Muscle of leg (tissue), 11 donors: ENCODE measurements around the gene KIFC1. TPM values are rescaled to one million over a fixed set of nuclear protein-coding genes. Genes with fewer than 3 reads are reported as not detected.
A peak's percentile ranks its signal among the peaks of the same experiment; 100 is the strongest.

Experiments used
- DNase-seq: peaks from one replicate; pipeline ENCODE4 v3.0.0; 2013
- H3K27ac ChIP-seq: one replicate; pipeline ENCODE4 v1.5.1; 2013; ENCODE audit warnings: mild to moderate bottlenecking, low read length, control low read depth
- H3K27me3 ChIP-seq: one replicate; pipeline ENCODE4 v1.6.1; 2013; ENCODE audit warnings: low read length; ENCODE audit not compliant: control insufficient read depth, insufficient read depth
- H3K36me3 ChIP-seq: one replicate; pipeline ENCODE4 v1.6.1; 2013; ENCODE audit warnings: low read length; ENCODE audit not compliant: control insufficient read depth, insufficient read depth
- H3K4me1 ChIP-seq: one replicate; pipeline ENCODE4 v1.6.1; 2013; ENCODE audit warnings: low read length; ENCODE audit not compliant: control insufficient read depth, insufficient read depth
- H3K4me3 ChIP-seq: one replicate; pipeline ENCODE4 v1.5.1; 2013; ENCODE audit warnings: low read length, control low read depth
- H3K9me3 ChIP-seq: replicated peaks from 2 replicates; pipeline ENCODE4 v1.6.1; 2013; ENCODE audit warnings: low read depth, low read length; ENCODE audit not compliant: control insufficient read depth
- WGBS: methylation state at CpG from one replicate; pipeline ENCODE4 v1.1.5; 2013; ENCODE audit warnings: missing lambda C conversion rate; ENCODE audit not compliant: insufficient coverage; 5-methylcytosine and 5-hydroxymethylcytosine counted together
- polyA plus RNA-seq, 8 donors: library from polyadenylated mRNA; unstranded; fragments of 120-200 nt; gene quantifications; one replicate each; pipeline versions ENCODE4 v1.2.1 to v1.2.3, GENCODE V29; 2013; ENCODE audit warnings: inconsistent platforms in 1 of 8, low replicate concordance in 1 of 8; ENCODE audit not compliant: insufficient read length in 8 of 8, insufficient read depth in 1 of 8
- total RNA-seq: library from RNA; stranded (reverse); fragments of 120-200 nt; gene quantifications from one replicate; pipeline ENCODE4 v1.2.4, GENCODE V29; 2013

The KIFC1 gene
- total and polyA plus RNA-seq, 9 donors, result 10.5 to 37.6 (median 25.6) TPM

DNA sequence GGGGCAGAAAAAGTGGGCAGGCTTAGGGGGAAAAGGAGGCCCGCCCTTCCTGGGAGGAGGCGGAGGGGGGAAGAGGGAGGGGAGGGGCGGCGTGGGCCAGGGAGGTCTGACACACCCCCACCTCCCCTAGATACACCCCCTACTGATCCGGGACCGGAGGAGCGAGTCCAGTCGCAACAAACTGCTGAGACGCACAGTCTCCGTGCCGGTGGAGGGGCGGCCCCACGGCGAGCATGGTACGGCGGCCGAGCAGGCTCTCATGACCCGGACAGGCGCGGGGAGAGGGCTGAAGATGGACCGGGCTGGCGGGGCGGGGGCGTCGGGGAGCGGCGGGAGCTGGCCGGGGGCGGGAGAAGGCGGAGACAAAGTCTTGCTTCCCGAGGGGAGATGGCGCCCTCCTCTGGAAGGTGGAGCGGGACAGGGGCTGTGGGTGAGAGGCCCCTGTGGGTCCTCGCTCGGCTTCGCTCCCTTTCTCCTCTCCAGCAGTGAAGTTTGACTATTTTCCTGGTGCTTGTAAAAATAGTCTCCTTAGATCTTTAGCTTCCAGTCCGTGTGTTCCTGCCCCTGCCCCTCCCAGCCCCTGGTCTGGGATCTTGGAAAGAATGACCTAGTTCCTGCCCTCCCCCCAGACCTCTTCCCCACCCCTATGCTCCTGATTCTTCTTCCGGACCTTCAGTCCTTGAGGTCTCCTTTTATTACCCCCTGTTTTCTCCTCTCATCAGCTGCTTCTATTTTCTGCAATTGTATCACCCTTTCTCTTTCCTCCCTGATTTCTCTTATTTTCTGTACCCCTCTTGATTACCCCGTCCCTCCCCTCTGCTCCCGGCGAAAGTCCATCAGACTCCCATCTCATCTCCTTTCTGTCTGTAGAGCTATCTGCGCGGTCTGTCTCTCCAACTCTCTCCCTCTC, 34.3 kb downstream of the KIFC1 start:
- peak; percentile 94 for DNase-seq
- H3K4me1 ChIP-seq, result peaks cover 51% of the 10 kb centered on the region

DNA sequence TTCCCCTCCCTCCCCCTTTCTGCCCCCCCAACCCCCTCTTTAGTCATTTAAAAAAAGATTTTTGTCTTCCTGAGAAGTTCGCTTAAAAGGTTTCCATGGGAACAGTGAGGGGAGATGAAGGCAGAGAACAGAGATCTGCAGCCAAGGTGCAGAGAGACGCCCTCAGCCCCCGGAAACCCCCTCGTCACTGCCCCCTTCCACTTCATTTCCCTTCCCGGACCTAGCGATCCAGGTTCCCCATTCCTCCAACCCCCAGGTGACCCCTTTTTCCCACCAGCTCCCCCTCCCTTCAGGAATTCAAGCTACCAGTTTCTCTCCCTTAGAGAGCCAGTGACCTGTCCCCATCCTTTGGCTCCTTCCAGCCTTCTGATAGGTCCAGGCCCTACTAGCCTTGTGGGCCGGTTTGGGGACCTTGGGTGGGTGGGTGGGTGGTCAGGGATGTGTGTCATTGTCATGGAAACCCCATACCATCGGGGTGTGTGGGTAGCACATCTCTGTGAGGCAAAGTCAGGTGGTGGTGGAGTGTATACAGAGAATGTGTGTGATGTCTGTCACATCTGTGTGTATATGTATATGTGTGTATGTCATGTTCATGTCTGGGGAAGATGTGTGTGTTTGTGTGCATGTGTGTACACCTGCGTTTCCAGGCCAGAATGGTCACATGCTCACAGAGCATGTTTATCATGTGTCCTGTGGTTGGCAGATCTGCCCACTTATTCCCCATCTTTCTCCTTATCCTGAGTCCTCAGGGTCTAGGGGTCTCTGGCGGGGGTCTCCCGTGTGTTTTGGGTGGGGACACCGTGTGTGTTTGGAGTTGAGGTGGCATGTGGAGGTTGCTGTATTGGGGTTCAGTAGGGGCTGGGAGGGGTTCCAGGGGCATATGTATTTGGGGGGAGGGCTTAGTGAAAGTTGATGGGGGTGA, 35.2 kb downstream of the KIFC1 start:
- Histone ChIP-seq H3K36me3 (no peaks in the 10 kb centered on the region), H3K4me1 (peaks cover 59% of the 10 kb centered on the region), H3K27ac (peak overlapping the region; percentile 96), H3K9me3 (no peaks in the 10 kb centered on the region), H3K4me3 (peak overlapping the region; percentile 61), H3K27me3 (no peaks in the 10 kb centered on the region)
- 13% methylated on average over 6 of the region's 12 CpGs for WGBS
- DNase-seq, result peak; percentile 54

More for the DNA sequence above, 34.3 kb downstream of the KIFC1 start:
- WGBS, result under 1% methylated on average over 22 of the region's 43 CpGs
- Histone ChIP-seq H3K27me3 (no peaks in the 10 kb centered on the region), H3K36me3 (no peaks in the 10 kb centered on the region), H3K27ac (peak overlapping the region; percentile 96), H3K9me3 (no peaks in the 10 kb centered on the region), H3K4me3 (peak overlapping the region; percentile 58)

DNA sequence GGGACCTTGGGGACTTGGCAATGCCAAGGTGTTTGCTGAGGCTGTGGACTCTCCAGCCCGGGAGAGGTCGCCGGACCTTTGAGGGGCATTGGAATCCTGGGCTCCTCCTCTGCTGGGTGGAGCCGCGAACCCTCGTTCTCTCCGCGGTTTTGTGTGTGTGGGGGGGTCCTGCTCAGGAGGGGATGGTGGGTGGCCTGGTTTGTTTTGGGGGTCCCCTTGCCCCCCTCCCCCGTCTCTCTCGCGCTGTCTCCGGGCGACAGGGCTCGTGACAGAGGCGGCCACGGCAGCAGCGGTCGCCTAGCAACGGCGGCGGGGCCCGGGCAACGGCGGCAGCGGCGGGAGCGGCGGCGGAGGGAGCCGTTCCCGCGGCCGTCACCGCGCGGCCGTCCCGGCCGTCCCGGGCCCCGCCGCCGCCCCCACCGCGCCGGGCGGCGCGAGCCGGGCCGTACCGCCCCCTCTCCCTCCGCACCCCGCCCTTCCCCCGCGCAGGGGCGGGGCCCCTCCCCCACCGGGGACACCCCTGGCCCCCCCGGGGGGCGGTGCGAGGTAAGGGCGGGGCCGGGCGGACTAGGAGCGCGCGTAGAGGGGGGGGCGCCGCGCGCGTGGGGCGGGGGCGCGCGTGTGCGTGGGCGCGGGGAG, 36.1 kb downstream of the KIFC1 start:
- H3K4me3 ChIP-seq, result peak overlapping the region; percentile 61
- H3K36me3 ChIP-seq, result peaks cover 2% of the 10 kb centered on the region
- peak overlapping the region; percentile 96 for H3K27ac ChIP-seq
- peak; percentile 56 for DNase-seq
- WGBS, result under 1% methylated on average over 26 of the region's 79 CpGs
- H3K27me3 ChIP-seq, result no peaks in the 10 kb centered on the region
- H3K4me1 ChIP-seq, result peaks cover 65% of the 10 kb centered on the region
- no peaks in the 10 kb centered on the region for H3K9me3 ChIP-seq

DNA sequence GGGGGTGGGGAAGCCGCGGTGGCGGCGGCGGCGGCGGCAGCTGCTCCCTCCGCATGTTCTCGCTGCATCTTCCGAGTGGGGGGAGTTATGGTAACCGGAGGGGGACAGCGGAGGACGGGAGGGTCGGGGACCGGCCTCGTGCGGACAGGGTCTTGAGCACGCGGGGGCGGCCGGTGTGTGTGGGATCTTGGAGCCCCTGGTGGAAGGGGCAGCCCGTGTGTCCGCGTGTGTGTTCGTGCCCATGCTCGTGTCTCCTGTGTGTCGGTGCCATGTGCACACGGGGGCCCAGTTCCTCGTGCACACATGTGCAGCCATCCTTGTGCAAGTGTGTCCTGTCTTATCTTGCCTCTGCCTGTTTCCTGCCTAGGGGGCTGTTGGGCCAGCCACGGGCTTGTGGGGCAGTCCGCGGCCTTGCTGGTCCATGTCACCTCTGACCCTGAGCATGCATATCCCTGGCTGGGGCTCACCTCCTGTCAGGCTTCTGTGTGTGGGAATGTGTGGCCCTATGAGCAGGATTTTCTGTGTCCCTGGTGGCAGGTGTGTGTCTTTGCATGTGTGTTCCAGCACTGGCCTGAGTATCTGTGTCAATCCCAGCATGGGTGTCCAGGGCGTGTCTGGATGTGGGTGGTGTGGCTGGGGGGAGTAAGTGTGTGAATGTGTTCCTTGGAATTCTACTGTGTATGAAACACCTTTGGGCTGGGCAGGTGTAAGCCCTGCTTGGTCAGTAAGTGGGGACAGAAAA, 36.8 kb downstream of the KIFC1 start:
- no peak for DNase-seq
- 6% methylated on average over 22 of the region's 33 CpGs for WGBS
- H3K4me3 ChIP-seq, result peak overlapping the region; percentile 37
- no peaks in the 10 kb centered on the region for H3K27me3 ChIP-seq
- H3K4me1 ChIP-seq, result peaks cover 72% of the 10 kb centered on the region
- peaks cover 6% of the 10 kb centered on the region for H3K36me3 ChIP-seq
- H3K27ac ChIP-seq, result peak overlapping the region; percentile 31
- no peaks in the 10 kb centered on the region for H3K9me3 ChIP-seq

GRCh38 chr6:33428966-33429749, 37.5 kb downstream of the KIFC1 start:
- no peaks in the 10 kb centered on the region for H3K9me3 ChIP-seq
- H3K27me3 ChIP-seq, result no peaks in the 10 kb centered on the region
- H3K27ac ChIP-seq, result peak overlapping the region; percentile 35
- H3K4me1 ChIP-seq, result peaks cover 78% of the 10 kb centered on the region
- WGBS, result 50% methylated on average over 1 of the region's 5 CpGs
- no peak overlapping the region for H3K4me3 ChIP-seq
- no peak for DNase-seq
- H3K36me3 ChIP-seq, result peaks cover 6% of the 10 kb centered on the region

DNA sequence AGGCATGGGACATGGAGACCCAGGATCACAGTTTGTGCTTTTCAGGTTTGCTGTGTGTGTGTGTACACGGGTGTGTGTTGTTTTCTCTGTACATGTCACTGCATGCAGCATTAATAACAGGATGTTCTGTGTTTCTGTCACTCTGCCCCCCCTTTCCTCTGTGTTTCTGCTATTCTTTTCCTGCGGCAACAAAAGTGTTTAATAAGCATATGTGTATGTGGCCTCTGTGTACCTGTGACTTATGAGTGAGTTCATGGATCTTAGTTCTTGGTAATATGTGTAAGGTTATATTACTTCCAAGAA, 38.1 kb downstream of the KIFC1 start:
- H3K4me1 ChIP-seq, result peaks cover 73% of the 10 kb centered on the region
- WGBS, result no CpG with 5 or more reads among the region's 2 CpGs
- no peak overlapping the region for H3K27ac ChIP-seq
- no peak for DNase-seq
- H3K4me3 ChIP-seq, result no peak overlapping the region
- no peaks in the 10 kb centered on the region for H3K9me3 ChIP-seq
- H3K27me3 ChIP-seq, result no peaks in the 10 kb centered on the region
- H3K36me3 ChIP-seq, result peaks cover 9% of the 10 kb centered on the region

DNA sequence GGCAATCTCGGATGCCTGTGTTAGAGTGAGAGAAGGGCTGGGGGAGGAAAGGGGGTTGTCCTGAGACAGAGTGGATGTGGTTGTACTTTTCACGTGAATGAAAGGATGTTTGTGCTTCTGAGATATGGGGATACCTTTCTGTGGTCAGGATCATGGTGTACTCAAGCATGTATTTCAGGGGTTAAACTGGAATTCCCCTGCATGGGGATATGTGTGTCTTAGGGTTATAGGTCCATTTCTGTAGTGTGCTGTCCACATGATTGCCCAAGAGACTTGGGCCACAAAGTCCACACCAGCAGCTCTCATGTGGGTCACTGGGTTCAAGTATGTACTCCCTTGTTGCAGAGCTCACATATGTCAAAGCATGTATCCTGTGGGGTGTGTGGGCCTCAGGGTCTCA, 38.7 kb downstream of the KIFC1 start:
- no peak for DNase-seq
- H3K27ac ChIP-seq, result no peak overlapping the region
- peaks cover 68% of the 10 kb centered on the region for H3K4me1 ChIP-seq
- H3K36me3 ChIP-seq, result peaks cover 14% of the 10 kb centered on the region
- H3K4me3 ChIP-seq, result no peak overlapping the region
- no peaks in the 10 kb centered on the region for H3K27me3 ChIP-seq
- WGBS, result 33% methylated on average over 1 of the region's 2 CpGs
- no peaks in the 10 kb centered on the region for H3K9me3 ChIP-seq

- Histone ChIP-seq H3K27me3 (no peaks in the 10 kb centered on the region), H3K4me3 (no peak overlapping the region), H3K27ac (peak overlapping the region; percentile 3), H3K4me1 (peaks cover 64% of the 10 kb centered on the region), H3K9me3 (no peaks in the 10 kb centered on the region), H3K36me3 (peaks cover 22% of the 10 kb centered on the region)
- DNase-seq, result peak; percentile 78
- WGBS, result under 1% methylated on average over 8 of the region's 12 CpGs
Measured at GRCh38 chr6:33430991-33431879, 39.6 kb downstream of the KIFC1 start.
